Activated naive CD4-positive, alpha-beta T cell treated with anti-CD3 and anti-CD28 coated beads, Interleukin-2, amount 50 U/mL, for 16 hours (primary cell): ENCODE data around the gene PARP9.
"Not testable (repeated sequence)": the region's sequence is repeated elsewhere in the genome, so short reads cannot be mapped to it uniquely, and the experiment has no call there.

Source experiments
- DNase-seq: peaks from one replicate; pipeline ENCODE4 v3.0.0-alpha.2; 2020

Gene PARP9

GRCh38 chr3:122516846-122517360, 47.2 kb downstream of the PARP9 start:
- no peak for DNase-seq

GRCh38 chr3:122515870-122516269, 48.2 kb downstream of the PARP9 start:
- DNase-seq, result no peak

GRCh38 chr3:122515020-122515468, 49.1 kb downstream of the PARP9 start:
- DNase-seq, result no peak

- DNase-seq, result peak; percentile 90
Observed at GRCh38 chr3:122514123-122515019, 49.7 kb downstream of the PARP9 start, which contains the start of gene KPNA1. Gene KPNA1 (minus strand): TSS chr3:122514939. CDS start chr3:122496565, 18,374 bp downstream.

GRCh38 chr3:122513386-122514122, 50.5 kb downstream of the PARP9 start:
- DNase-seq, result no peak

- no peak for DNase-seq
Observed at GRCh38 chr3:122512284-122512683, 51.8 kb downstream of the PARP9 start.

DNA sequence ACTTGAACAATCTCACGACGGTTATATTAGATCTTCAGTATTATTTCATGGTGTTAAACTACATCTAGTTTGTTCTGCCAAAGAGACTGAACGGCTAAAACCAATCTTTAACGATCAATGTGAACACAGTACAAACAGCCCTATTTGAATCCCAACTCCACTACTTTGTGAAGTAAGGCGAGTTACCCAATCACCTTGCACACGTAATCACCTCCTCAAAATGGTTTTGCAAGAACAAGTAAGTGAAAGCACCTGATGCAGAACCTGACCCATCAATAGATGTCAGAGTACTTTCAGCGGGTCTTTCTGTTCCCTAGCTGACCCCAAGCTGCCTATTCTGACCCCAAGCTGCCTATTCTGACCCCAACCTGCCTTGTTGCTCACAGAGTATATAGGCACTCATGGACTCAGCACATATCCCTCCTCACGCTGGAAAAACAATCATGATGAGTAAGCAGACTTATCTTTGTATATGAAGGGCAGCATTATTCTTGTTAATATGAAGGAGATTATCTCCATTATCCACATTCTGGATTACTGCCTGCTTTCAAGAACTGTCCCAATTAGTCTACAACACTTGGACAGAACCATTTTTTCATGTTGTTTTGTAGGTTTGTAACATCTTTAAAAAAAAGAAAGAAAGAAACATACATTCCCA, 53.1 kb downstream of the PARP9 start:
- DNase-seq, result no peak

DNA sequence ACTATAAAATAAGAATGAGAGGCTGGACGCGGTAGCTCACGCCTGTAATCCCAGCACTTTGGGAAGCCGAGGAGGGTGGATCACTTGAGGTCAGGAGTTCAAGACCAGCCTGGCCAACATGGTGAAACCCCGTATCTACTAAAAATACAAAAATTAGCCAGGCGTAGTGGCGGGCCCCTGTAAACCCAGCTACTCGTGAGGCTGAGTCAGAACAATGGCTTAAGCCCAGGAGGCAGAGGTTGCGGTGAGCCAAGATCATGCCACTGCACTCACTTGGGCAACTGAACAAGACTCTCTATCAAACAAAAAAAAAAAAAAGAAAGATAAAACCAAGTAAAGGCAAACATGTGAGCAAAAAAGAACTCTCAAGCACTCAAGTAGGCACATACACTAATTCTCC, 55.2 kb downstream of the PARP9 start:
- DNase-seq, result not testable (repeated sequence)

GRCh38 chr3:122508135-122508914, 55.8 kb downstream of the PARP9 start:
- DNase-seq, result no peak

DNA sequence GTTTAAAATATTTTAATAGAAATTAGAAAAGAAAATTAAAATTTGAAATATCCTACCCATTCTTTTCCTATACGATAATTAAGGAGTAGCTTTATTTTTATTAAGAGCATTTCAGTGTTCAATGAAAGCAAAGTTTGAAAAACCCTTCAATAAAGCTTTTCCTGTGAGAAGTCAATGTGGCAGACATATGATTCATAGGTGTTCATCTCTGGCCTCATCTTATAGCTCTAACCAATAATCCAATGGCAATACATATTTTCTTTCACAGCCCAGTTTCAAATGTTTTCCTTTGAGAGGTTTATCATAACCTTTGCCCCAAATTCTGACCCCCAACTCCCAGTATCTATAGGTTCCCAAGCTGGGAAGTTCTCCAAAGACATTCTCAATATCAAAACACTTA, 57.6 kb downstream of the PARP9 start:
- DNase-seq, result no peak

DNA sequence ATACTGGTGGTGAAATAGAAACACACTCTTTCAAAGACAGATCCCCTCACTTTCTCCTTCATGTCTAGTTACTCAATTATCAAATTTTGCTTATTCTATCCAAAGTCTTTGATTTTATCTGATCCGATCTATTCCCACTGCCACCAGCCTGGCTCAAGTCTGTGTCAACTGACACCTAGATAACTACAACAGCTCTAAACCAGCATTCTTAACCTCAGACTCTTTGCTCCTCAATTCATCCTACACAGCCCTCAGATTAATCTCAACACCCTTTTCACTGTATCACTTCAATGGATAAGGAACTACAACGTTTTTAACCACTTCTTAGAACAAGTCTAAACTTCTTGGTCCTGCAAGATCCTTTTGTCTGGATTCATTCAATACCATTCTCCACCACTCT, 58.4 kb downstream of the PARP9 start:
- no peak for DNase-seq

- DNase-seq, result no peak
Observed at GRCh38 chr3:122502941-122503340, 61.2 kb downstream of the PARP9 start.

DNA sequence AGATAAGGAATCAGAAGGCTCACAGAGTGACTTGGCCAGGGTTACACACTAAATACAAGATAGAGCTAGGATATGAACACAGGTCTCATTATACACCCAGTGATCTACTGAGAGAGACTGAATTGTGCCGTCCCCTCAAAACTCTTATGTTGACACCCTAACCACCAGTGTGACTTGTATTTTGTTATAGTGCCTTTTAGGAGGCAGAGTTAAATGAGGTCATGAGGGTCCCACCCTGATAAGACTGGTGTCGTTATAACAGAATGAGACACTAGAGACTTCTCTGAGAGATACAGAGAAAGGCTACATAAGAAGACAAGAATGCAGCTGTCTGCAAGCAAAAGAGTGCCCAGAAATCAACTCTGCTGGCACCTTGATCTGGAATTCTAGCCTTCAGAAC, 62.0 kb downstream of the PARP9 start:
- no peak for DNase-seq

DNA sequence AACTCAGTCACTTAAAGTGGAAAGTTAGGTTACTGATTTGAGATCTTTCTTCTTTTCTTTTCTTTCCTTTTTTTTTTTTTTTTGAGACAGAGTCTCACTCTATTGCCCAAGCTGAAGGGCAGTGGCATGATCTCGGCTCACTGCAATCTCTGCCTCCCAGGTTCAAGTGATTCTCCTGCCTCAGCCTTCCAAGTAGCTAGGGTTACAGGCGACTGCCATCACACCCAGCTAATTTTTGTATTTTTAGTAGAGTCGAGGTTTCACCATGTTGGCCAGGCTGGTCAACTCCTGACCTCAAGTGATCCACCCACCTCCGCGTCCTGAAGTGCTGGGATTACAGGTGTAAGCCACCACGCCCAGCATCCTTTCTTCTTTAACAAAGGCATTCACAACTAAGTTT, 63.1 kb downstream of the PARP9 start:
- not testable (repeated sequence) for DNase-seq

- DNase-seq, result no peak
Observed at GRCh38 chr3:122498152-122498551, 65.9 kb downstream of the PARP9 start.

DNA sequence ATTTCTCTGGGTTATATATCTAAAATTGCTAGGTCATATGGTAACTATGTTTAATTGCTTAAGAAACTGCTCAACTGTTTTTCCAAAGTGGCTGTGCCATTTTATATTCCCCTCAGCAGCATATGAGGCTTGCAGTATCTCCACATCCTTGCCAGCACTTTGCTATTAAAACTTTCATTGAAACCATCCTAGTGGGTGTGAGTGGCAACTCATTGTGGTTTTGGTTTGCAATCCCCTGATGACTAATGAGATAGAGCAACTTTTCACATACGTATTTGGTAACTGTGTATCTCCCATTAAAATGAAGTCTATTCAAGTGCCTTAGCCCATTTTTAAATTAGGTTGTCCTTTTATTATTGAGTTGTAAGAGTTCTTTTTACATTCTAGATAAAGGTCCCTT, 66.7 kb downstream of the PARP9 start:
- DNase-seq, result no peak

GRCh38 chr3:122496508-122496907, 67.6 kb downstream of the PARP9 start:
- DNase-seq, result no peak

GRCh38 chr3:122493296-122493695, 70.8 kb downstream of the PARP9 start:
- DNase-seq, result no peak

GRCh38 chr3:122488262-122488973, 75.7 kb downstream of the PARP9 start:
- no peak for DNase-seq

- DNase-seq, result no peak
Observed at GRCh38 chr3:122484985-122485384, 79.1 kb downstream of the PARP9 start.

DNA sequence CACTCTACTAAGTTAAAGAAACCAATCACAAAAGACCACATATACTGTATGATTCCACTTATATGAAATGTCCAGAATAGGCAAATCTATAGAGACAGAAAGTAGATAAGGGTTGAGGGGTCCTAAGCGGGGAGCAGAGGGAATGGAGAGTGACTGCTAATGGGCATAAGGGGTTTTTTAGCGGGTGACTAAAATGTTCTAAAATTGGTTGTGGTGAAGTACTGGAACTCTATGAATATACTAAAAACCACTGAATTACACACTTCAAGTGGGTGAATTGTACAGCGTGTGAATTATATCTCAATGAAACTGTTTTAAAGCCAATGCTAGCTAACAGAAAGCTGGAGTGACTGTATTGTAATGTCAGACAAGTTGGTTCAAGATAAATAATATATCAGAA, 82.7 kb downstream of the PARP9 start:
- DNase-seq, result no peak
